SK-N-SH treated with all-trans-retinoic acid at 6 μM for 48 hours (cell line): ENCODE results near the gene TXNDC16.

Source experiments
- ATAC-seq: fragments of 200-7000 bp; cut with Tn5 transposase; 3 replicates; pipeline ENCODE4 v1.9.1; 2020; ENCODE audit warnings: mild to moderate bottlenecking, moderate library complexity
- BACH2 ChIP-seq: fragments of 250-450 bp; sonication (Bioruptor Pico); IDR thresholded peaks from 2 replicates; pipeline ENCODE4 v1.9.0; 2021; ENCODE audit warnings: mild to moderate bottlenecking, borderline replicate concordance
- CREB5 ChIP-seq: fragments of 250-450 bp; sonication (Bioruptor Pico); IDR thresholded peaks from 2 replicates; pipeline ENCODE4 v1.5.1; 2020; ENCODE audit warnings: low read depth, mild to moderate bottlenecking, moderate library complexity
- CSDC2 ChIP-seq: fragments of 250-450 bp; sonication (Bioruptor Pico); IDR thresholded peaks from 2 replicates; pipeline ENCODE4 v1.5.0; 2020; ENCODE audit warnings: mild to moderate bottlenecking, moderate library complexity
- ESRRG ChIP-seq: fragments of 250-450 bp; sonication (Bioruptor Pico); IDR thresholded peaks from 2 replicates; pipeline ENCODE4 v1.6.1; 2021; ENCODE audit warnings: mild to moderate bottlenecking
- GLIS3 ChIP-seq: fragments of 250-450 bp; sonication (Bioruptor Pico); IDR thresholded peaks from 2 replicates; pipeline ENCODE4 v1.5.0; 2020; ENCODE audit warnings: mild to moderate bottlenecking, moderate library complexity
- ISL1 ChIP-seq: fragments of 250-450 bp; sonication (Bioruptor Pico); IDR thresholded peaks from 2 replicates; pipeline ENCODE4 v2.1.2; 2022; ENCODE audit warnings: mild to moderate bottlenecking, moderate library complexity
- OSR1 ChIP-seq: fragments of 250-450 bp; sonication (Bioruptor Pico); IDR thresholded peaks from 2 replicates; pipeline ENCODE4 v1.8.0; 2022; ENCODE audit warnings: moderate library complexity, mild to moderate bottlenecking, inconsistent platforms
- PATZ1 ChIP-seq: fragments of 250-450 bp; sonication (Bioruptor Pico); IDR thresholded peaks from 2 replicates; pipeline ENCODE4 v1.8.0; 2020; ENCODE audit warnings: mild to moderate bottlenecking, moderate library complexity, borderline replicate concordance
- PPARA ChIP-seq: fragments of 250-450 bp; sonication (Bioruptor Pico); IDR thresholded peaks from 2 replicates; pipeline ENCODE4 v1.5.0; 2020; ENCODE audit warnings: mild to moderate bottlenecking, borderline replicate concordance
- SNAI2 ChIP-seq: fragments of 250-450 bp; sonication (Bioruptor Pico); IDR thresholded peaks from 2 replicates; pipeline ENCODE4 v1.5.0; 2020; ENCODE audit warnings: mild to moderate bottlenecking, moderate library complexity
- TCF4 ChIP-seq: fragments of 250-450 bp; sonication (Bioruptor Pico); IDR thresholded peaks from 2 replicates; pipeline ENCODE4 v1.8.0; 2021; ENCODE audit warnings: mild to moderate bottlenecking, moderate library complexity, borderline replicate concordance
- TOX ChIP-seq: fragments of 250-450 bp; sonication (Bioruptor Pico); IDR thresholded peaks from 2 replicates; pipeline ENCODE4 v1.8.0; 2021; ENCODE audit warnings: mild to moderate bottlenecking, moderate library complexity, borderline replicate concordance
- TSHZ2 ChIP-seq: fragments of 250-450 bp; sonication (Bioruptor Pico); IDR thresholded peaks from 2 replicates; pipeline ENCODE4 v1.5.0; 2020; ENCODE audit warnings: mild to moderate bottlenecking, moderate library complexity
- ZC3H10 ChIP-seq: fragments of 250-450 bp; sonication (Bioruptor Pico); IDR thresholded peaks from 2 replicates; pipeline ENCODE4 v1.5.1; 2021; ENCODE audit warnings: mild to moderate bottlenecking, moderate library complexity
- ZNF565 ChIP-seq: fragments of 450-650 bp; formaldehyde crosslinking; conservative IDR thresholded peaks from 2 replicates; pipeline ENCODE4 v1.5.0; 2020; ENCODE audit warnings: low read depth, mild to moderate bottlenecking, moderate library complexity
- ZNF8 ChIP-seq: fragments of 450-650 bp; formaldehyde crosslinking; IDR thresholded peaks from 2 replicates; pipeline ENCODE4 v1.5.0; 2020; ENCODE audit warnings: mild to moderate bottlenecking, moderate library complexity
- TF ChIP-seq, protein P1 (sequence below): fragments of 250-450 bp; sonication (Bioruptor Pico); IDR thresholded peaks from 2 replicates; pipeline ENCODE4 v1.5.1; 2021; ENCODE audit warnings: mild to moderate bottlenecking, moderate library complexity
- TF ChIP-seq, protein P2 (sequence below): fragments of 250-450 bp; sonication (Bioruptor Pico); IDR thresholded peaks from 2 replicates; pipeline ENCODE4 v1.8.0; 2021; ENCODE audit warnings: low read depth, mild to moderate bottlenecking, moderate library complexity, borderline replicate concordance

Gene TXNDC16

GRCh38 chr14:52536269-52536668, 16.0 kb downstream of the TXNDC16 start:
- TF ChIP-seq SNAI2 (CRISPR knock-in tag) = no peak
- TF ChIP-seq, protein P1, sequence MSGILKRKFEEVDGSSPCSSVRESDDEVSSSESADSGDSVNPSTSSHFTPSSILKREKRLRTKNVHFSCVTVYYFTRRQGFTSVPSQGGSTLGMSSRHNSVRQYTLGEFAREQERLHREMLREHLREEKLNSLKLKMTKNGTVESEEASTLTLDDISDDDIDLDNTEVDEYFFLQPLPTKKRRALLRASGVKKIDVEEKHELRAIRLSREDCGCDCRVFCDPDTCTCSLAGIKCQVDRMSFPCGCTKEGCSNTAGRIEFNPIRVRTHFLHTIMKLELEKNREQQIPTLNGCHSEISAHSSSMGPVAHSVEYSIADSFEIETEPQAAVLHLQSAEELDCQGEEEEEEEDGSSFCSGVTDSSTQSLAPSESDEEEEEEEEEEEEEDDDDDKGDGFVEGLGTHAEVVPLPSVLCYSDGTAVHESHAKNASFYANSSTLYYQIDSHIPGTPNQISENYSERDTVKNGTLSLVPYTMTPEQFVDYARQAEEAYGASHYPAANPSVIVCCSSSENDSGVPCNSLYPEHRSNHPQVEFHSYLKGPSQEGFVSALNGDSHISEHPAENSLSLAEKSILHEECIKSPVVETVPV (CRISPR knock-in tag) = no peak
- TF ChIP-seq ESRRG (CRISPR knock-in tag) = no peak
- no peak for TF ChIP-seq CREB5 (CRISPR knock-in tag)
- TF ChIP-seq, protein P2, sequence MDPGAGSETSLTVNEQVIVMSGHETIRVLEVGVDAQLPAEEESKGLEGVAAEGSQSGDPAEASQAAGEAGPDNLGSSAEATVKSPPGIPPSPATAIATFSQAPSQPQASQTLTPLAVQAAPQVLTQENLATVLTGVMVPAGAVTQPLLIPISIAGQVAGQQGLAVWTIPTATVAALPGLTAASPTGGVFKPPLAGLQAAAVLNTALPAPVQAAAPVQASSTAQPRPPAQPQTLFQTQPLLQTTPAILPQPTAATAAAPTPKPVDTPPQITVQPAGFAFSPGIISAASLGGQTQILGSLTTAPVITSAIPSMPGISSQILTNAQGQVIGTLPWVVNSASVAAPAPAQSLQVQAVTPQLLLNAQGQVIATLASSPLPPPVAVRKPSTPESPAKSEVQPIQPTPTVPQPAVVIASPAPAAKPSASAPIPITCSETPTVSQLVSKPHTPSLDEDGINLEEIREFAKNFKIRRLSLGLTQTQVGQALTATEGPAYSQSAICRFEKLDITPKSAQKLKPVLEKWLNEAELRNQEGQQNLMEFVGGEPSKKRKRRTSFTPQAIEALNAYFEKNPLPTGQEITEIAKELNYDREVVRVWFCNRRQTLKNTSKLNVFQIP (CRISPR knock-in tag) = no peak
- TF ChIP-seq ZC3H10 (CRISPR knock-in tag) = no peak
- TF ChIP-seq ISL1 = no peak
- no peak for TF ChIP-seq OSR1 (CRISPR knock-in tag)
- TF ChIP-seq TSHZ2 (CRISPR knock-in tag) = no peak
- TF ChIP-seq GLIS3 = no peak
- TF ChIP-seq TCF4 (CRISPR knock-in tag) = no peak
- ATAC-seq = no peak

- ATAC-seq = no peak
- TF ChIP-seq TSHZ2 (CRISPR knock-in tag) (no peak), ZNF565 (CRISPR knock-in tag) (no peak), PPARA (CRISPR knock-in tag) (no peak), PATZ1 (CRISPR knock-in tag) (no peak), ESRRG (CRISPR knock-in tag) (no peak), TOX (CRISPR knock-in tag) (no peak)
Measured at GRCh38 chr14:52531481-52531880, 20.8 kb downstream of the TXNDC16 start.

- no peak for ATAC-seq
- TF ChIP-seq TOX (CRISPR knock-in tag) = no peak
- TF ChIP-seq TSHZ2 (CRISPR knock-in tag) = no peak
- no peak for TF ChIP-seq SNAI2 (CRISPR knock-in tag)
- TF ChIP-seq CSDC2 (CRISPR knock-in tag) = no peak
- no peak for TF ChIP-seq ZNF8 (CRISPR knock-in tag)
- TF ChIP-seq BACH2 (CRISPR knock-in tag) = no peak
- no peak for TF ChIP-seq GLIS3
Measured at GRCh38 chr14:52527052-52527451, 25.3 kb downstream of the TXNDC16 start.
